HepG2 (cell line): ENCODE results near the gene TNFRSF6B. TPM values are rescaled to one million over a fixed set of nuclear protein-coding genes. Genes with fewer than 3 reads are reported as not detected.

Source experiments
- CBX5 ChIP-seq: sonication (generic); formaldehyde crosslinking; IDR thresholded peaks from 2 replicates; pipeline ENCODE4 v1.4.0; 2020; ENCODE audit warnings: missing genetic modification reagents, borderline replicate concordance
- DNMT1 ChIP-seq: sonication (generic); formaldehyde crosslinking; IDR thresholded peaks from 2 replicates; pipeline ENCODE4 v1.5.1; 2020; ENCODE audit warnings: mild to moderate bottlenecking, missing genetic modification reagents
- HNRNPLL ChIP-seq: fragments of 200-400 bp; formaldehyde crosslinking; IDR thresholded peaks from 2 replicates; pipeline ENCODE4 v1.6.1; 2017; ENCODE audit warnings: mild to moderate bottlenecking, low read depth, low read length; ENCODE audit not compliant: poor library complexity, severe bottlenecking
- HOXA3 ChIP-seq: sonication (generic); formaldehyde crosslinking; IDR thresholded peaks from 2 replicates; pipeline ENCODE4 v1.5.0; 2020; ENCODE audit warnings: missing genetic modification reagents
- KDM4B ChIP-seq: sonication (generic); formaldehyde crosslinking; IDR thresholded peaks from 2 replicates; pipeline ENCODE4 v1.4.0; 2020; ENCODE audit warnings: missing genetic modification reagents
- MLXIP ChIP-seq: sonication (generic); formaldehyde crosslinking; IDR thresholded peaks from 2 replicates; pipeline ENCODE4 v1.9.0; 2021; ENCODE audit warnings: missing genetic modification reagents, borderline replicate concordance
- SUZ12 ChIP-seq: fragments of 150-350 bp; IDR thresholded peaks from 2 replicates; pipeline ENCODE4 v1.6.1; 2014; ENCODE audit warnings: low read depth, low read length
- ZHX1 ChIP-seq: sonication (generic); formaldehyde crosslinking; IDR thresholded peaks from 2 replicates; pipeline ENCODE4 v1.8.1; 2022; ENCODE audit warnings: low read depth, mild to moderate bottlenecking, missing genetic modification reagents
- ZHX2 ChIP-seq, 2 experiments: sonication (generic) in 1 of 2; formaldehyde crosslinking in 1 of 2; IDR thresholded peaks; 2 replicates each; pipeline versions ENCODE4 v1.6.1 to v1.9.0; 2014 to 2022; ENCODE audit warnings: antibody characterized with exemption in 1 of 2, borderline replicate concordance in 1 of 2, inconsistent platforms in 1 of 2, low read depth in 1 of 2, missing genetic modification reagents in 1 of 2
- ZNF256 ChIP-seq: sonication (generic); formaldehyde crosslinking; conservative IDR thresholded peaks from 2 replicates; pipeline ENCODE4 v1.4.0; 2020; ENCODE audit warnings: missing genetic modification reagents
- ZNF296 ChIP-seq: sonication (generic); formaldehyde crosslinking; conservative IDR thresholded peaks from 2 replicates; pipeline ENCODE4 v1.5.0; 2020; ENCODE audit warnings: mild to moderate bottlenecking, missing genetic modification reagents
- ZNF468 ChIP-seq: sonication (generic); formaldehyde crosslinking; IDR thresholded peaks from 2 replicates; pipeline ENCODE4 v1.8.0; 2022; ENCODE audit warnings: mild to moderate bottlenecking, moderate library complexity, missing genetic modification reagents
- ZNF501 ChIP-seq: sonication (generic); formaldehyde crosslinking; IDR thresholded peaks from 2 replicates; pipeline ENCODE4 v1.5.1; 2020; ENCODE audit warnings: mild to moderate bottlenecking, moderate library complexity, missing genetic modification reagents
- ZNF614 ChIP-seq: IDR thresholded peaks from 2 replicates; pipeline ENCODE4 v1.6.1; 2018; ENCODE audit warnings: missing biosample characterization, missing genetic modification reagents, inconsistent platforms, borderline replicate concordance
- ZNF709 ChIP-seq: sonication (generic); formaldehyde crosslinking; IDR thresholded peaks from 2 replicates; pipeline ENCODE4 v1.5.0; 2020; ENCODE audit warnings: mild to moderate bottlenecking, missing genetic modification reagents
- ZNF788 ChIP-seq: sonication (generic); formaldehyde crosslinking; IDR thresholded peaks from 2 replicates; pipeline ENCODE4 v1.5.0; 2020; ENCODE audit warnings: mild to moderate bottlenecking, missing genetic modification reagents, borderline replicate concordance
- polyA plus RNA-seq, 8 experiments: library from polyadenylated mRNA; depleted of rRNA in 3 of 8; stranded (reverse) in 7 of 8; unstranded in 1 of 8; fragments of >200 nt; fragmentation: Illumina TruSeq in 4 of 8; extraction: Trizol in 4 of 8; gene quantifications; 2 replicates each; pipeline versions ENCODE4 v1.2.1 to v1.2.3, GENCODE V29; 2011 to 2016; ENCODE audit warnings: low read depth in 4 of 8, missing spikeins in 1 of 8, mixed read lengths in 1 of 8; ENCODE audit not compliant: insufficient read depth in 1 of 8
- total RNA-seq, 5 experiments: library from RNA; depleted of rRNA; stranded (reverse); fragments of >200 nt; fragmentation: Illumina TruSeq; extraction: Trizol; gene quantifications; 2 replicates each; pipeline ENCODE4 v1.2.3, GENCODE V29; 2016; ENCODE audit warnings: low read depth in 1 of 5

Gene TNFRSF6B
- total and polyA plus RNA-seq, 2 of the 13 experiments (the other 11 are each of a cell fraction or from before 2014, with no cell fraction given), result 0.24 TPM; not detected in 1

GRCh38 chr20:63708301-63709148 is 12.1 kb downstream of the TNFRSF6B start (continued):
- TF ChIP-seq MLXIP (CRISPR knock-in tag) (no peak), ZNF709 (no peak), HOXA3 (CRISPR knock-in tag) (no peak), KDM4B (CRISPR knock-in tag) (no peak), ZNF501 (0 out of 2 replicates have a peak, but pooled peaks have one; percentile 34), ZNF614 (CRISPR knock-in tag) (no peak), CBX5 (CRISPR knock-in tag) (no peak), ZNF256 (CRISPR knock-in tag) (no peak; the same call in 1 of the 2 replicates), ZHX2 (IDR thresholded peaks at IDR 0.05; ENCODE audit: low read depth) (no peak), ZHX2 (CRISPR knock-in tag; IDR thresholded peaks at IDR 0.05; ENCODE audit: borderline replicate concordance) (no peak), ZHX1 (CRISPR knock-in tag) (no peak; the same call in 1 of the 2 replicates), ZNF788 (no peak; the same call in 1 of the 2 replicates), SUZ12 (no peak), HNRNPLL (peak; percentile 34), ZNF296 (CRISPR knock-in tag) (peak; percentile 68; the same call in 1 of the 2 replicates), ZNF468 (CRISPR knock-in tag) (no peak), DNMT1 (no peak; the same call in 1 of the 2 replicates)
